ENCODE results near the gene PAPSS2. TPM values are rescaled to one million over a fixed set of nuclear protein-coding genes. Genes with fewer than 3 reads are reported as not detected.
A peak's percentile ranks its signal among the peaks of the same experiment; 100 is the strongest.

PAPSS2 gene
- polyA plus RNA-seq, 1 experiment = 51.4 TPM

GRCh38 chr10:87634311-87634710, 25.4 kb upstream of the PAPSS2 start:
- ChIA-PET POLR2A (no interaction called here), CTCF (no interaction called here)
- TF ChIP-seq CTCF (IDR thresholded peaks at IDR 0.05; ENCODE audit: low read depth, low read length) = no peak
- Histone ChIP-seq H3K4me3 (ENCODE audit: low read depth, low read length) (no peak overlapping the region), H3K27me3 (ENCODE audit: control insufficient read depth, insufficient read depth, low read length) (no peaks in the 10 kb centered on the region), H3K9me3 (ENCODE audit: control insufficient read depth, insufficient read depth, low read length) (no peaks in the 10 kb centered on the region), H3K27ac (ENCODE audit: low read depth, low read length) (no peak overlapping the region)
- no peak for DNase-seq (ENCODE audit: low read depth, low spot score)

DNA sequence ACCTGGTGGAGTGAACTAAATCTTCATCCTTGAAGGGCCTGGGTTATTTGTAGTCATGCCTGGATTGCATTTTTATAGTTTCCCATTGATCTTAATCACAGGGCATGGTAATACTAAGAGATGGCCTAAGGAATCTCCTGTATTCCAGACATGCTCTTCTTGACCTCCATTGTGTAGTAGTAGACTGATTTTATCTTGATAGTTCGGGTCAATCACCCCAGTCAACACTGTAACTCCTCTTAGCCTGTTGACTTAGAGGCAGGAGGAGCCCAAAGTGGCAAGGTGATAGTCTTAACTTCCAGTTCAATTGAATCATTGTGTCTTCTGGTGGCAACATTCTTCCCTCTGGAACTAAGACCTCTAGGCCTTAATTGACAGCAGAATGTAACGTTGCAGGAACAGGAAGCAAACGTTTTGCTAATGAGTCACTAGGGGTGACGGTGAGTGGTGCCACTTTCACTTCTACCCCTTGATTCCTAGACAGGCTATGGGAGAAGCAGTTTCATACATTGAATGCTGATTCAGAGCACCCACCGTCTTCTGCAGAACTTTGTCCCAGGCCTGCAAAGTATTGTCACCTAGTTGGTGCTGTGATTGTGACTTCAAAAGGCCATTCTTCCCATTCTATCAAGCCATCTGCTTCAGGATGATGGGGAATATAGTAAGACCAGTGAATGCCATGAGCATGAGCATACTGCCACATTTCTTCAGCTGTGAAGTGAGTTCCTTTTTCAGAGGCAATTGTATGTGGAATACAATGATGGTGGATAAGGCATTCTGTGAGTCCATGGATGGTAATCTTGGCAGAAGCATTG, 24.0 kb upstream of the PAPSS2 start:
- H3K27ac ChIP-seq (ENCODE audit: low read depth, low read length) = no peak overlapping the region
- ChIA-PET CTCF (no interaction called here), POLR2A (no interaction called here)
- no peak overlapping the region for H3K4me3 ChIP-seq (ENCODE audit: low read depth, low read length)
- peak; percentile 38 for DNase-seq (ENCODE audit: low read depth, low spot score)
- H3K9me3 ChIP-seq (ENCODE audit: control insufficient read depth, insufficient read depth, low read length) = no peaks in the 10 kb centered on the region
- TF ChIP-seq CTCF (IDR thresholded peaks at IDR 0.05; ENCODE audit: low read depth, low read length) = no peak
- no peaks in the 10 kb centered on the region for H3K27me3 ChIP-seq (ENCODE audit: control insufficient read depth, insufficient read depth, low read length)

DNA sequence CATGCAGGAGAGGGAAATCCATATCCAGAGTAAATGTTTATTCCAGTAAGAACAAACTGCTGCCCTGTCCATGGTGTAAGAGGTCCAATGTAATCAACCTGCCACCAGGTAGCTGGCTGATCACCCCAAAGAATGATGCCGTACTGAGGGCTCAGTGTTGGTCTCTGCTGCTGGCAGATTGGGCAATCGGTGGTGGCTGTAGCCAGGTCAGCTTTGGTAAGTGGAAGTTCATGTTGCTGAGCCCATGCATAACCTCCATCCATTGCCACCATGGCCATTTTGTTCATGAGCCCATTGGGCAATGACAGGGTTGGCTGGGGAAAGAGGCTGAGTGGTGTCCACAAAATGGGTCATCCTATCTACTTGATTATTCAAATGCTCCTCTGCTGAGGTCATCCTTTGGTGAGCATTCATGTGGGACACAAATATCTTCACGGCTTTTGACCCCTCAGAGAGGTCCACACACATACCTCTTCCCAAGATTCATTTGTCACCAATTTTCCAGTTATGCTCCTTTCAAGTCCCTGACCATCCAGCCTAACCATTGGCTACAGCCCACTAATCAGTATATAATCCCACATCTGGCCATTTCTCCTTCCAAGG, 23.3 kb upstream of the PAPSS2 start:
- H3K9me3 ChIP-seq (ENCODE audit: control insufficient read depth, insufficient read depth, low read length) = no peaks in the 10 kb centered on the region
- no peak overlapping the region for H3K27ac ChIP-seq (ENCODE audit: low read depth, low read length)
- CTCF ChIA-PET = no interaction called here
- POLR2A ChIA-PET = no interaction called here
- no peak for DNase-seq (ENCODE audit: low read depth, low spot score)
- no peak for TF ChIP-seq CTCF (IDR thresholded peaks at IDR 0.05; ENCODE audit: low read depth, low read length)
- no peaks in the 10 kb centered on the region for H3K27me3 ChIP-seq (ENCODE audit: control insufficient read depth, insufficient read depth, low read length)
- no peak overlapping the region for H3K4me3 ChIP-seq (ENCODE audit: low read depth, low read length)

DNA sequence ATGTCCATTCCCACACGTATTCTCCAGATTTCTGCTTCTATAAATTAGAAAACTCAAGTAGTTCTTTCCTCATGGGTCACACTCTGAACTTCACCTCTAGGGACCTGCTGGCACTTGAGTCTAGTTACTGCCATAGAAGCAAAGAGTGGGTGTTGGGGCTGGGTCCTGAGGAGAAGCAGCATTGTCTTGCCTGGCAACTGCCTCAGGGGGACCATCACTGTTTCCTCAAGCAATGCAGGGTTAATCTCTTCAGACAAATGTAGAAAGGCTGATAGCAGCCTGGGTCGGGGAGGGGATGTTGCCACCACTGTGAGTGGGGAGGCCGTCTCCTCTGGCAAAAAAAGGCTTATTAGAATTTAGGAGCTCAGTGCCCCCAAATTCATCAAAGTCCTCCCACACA, 20.2 kb upstream of the PAPSS2 start:
- no peak for DNase-seq (ENCODE audit: low read depth, low spot score)
- Histone ChIP-seq H3K27ac (ENCODE audit: low read depth, low read length) (no peak overlapping the region), H3K9me3 (ENCODE audit: control insufficient read depth, insufficient read depth, low read length) (no peaks in the 10 kb centered on the region), H3K4me3 (ENCODE audit: low read depth, low read length) (no peak overlapping the region), H3K27me3 (ENCODE audit: control insufficient read depth, insufficient read depth, low read length) (no peaks in the 10 kb centered on the region)
- ChIA-PET POLR2A (no interaction called here), CTCF (no interaction called here)
- TF ChIP-seq CTCF (IDR thresholded peaks at IDR 0.05; ENCODE audit: low read depth, low read length) = no peak

DNA sequence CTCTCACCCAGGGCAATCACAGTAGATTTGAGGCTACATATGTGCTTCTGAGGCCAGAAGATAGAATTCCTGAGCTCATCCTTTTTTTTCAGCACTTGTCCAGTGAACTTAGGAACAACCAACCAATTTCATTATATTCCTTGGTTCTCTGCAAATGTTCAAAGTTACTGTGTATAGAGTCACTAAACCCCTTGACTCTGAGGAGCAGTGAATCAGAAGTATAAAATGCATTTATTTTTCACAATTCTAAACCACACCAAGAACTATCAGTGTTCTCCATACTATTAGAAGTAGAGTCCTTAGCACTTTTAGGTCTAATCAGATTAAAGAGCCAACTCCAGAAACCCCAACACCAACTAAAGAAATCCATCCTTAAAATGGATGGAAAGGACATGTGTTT, 19.6 kb upstream of the PAPSS2 start:
- CTCF ChIA-PET = no interaction called here
- no peak overlapping the region for H3K4me3 ChIP-seq (ENCODE audit: low read depth, low read length)
- POLR2A ChIA-PET = no interaction called here
- no peak for DNase-seq (ENCODE audit: low read depth, low spot score)
- no peak for TF ChIP-seq CTCF (IDR thresholded peaks at IDR 0.05; ENCODE audit: low read depth, low read length)
- H3K27me3 ChIP-seq (ENCODE audit: control insufficient read depth, insufficient read depth, low read length) = no peaks in the 10 kb centered on the region
- no peak overlapping the region for H3K27ac ChIP-seq (ENCODE audit: low read depth, low read length)
- no peaks in the 10 kb centered on the region for H3K9me3 ChIP-seq (ENCODE audit: control insufficient read depth, insufficient read depth, low read length)
